Calu3 (cell line): ENCODE data around the gene SPTBN1. TPM values are rescaled to one million over a fixed set of nuclear protein-coding genes. Genes with fewer than 3 reads are reported as not detected.

Source experiments
- BruUV-seq: library from RNA; stranded (reverse); fragments of 400-500 nt; replicated peaks from 2 replicates; lab custom pipeline; 2021; lab: Mats Ljungman, UMichigan
- CTCF ChIA-PET: fragments of 300-600 bp; sonication (Branson Sonifier 250); formaldehyde crosslinking; loops from one replicate; lab custom pipeline; 2022; ENCODE audit warnings: antibody characterized with exemption; lab: Charles Lee
- DNase-seq: peaks from one replicate; pipeline ENCODE4 v3.0.0; 2022
- H3K27ac Mint-ChIP-seq: one replicate; pipeline ENCODE4 v1.8.0; 2022; ENCODE audit warnings: mixed read lengths; ENCODE audit not compliant: unreplicated experiment
- H3K27me3 Mint-ChIP-seq: one replicate; pipeline ENCODE4 v1.8.0; 2022; ENCODE audit warnings: mixed read lengths; ENCODE audit not compliant: unreplicated experiment
- H3K36me3 Mint-ChIP-seq: one replicate; pipeline ENCODE4 v1.8.0; 2022; ENCODE audit warnings: mild to moderate bottlenecking, moderate library complexity, mixed read lengths; ENCODE audit not compliant: insufficient read depth, unreplicated experiment
- H3K4me1 Mint-ChIP-seq: one replicate; pipeline ENCODE4 v1.8.0; 2022; ENCODE audit warnings: mild to moderate bottlenecking, low read depth, mixed read lengths; ENCODE audit not compliant: unreplicated experiment
- H3K4me3 Mint-ChIP-seq: one replicate; pipeline ENCODE4 v1.8.0; 2022; ENCODE audit warnings: mild to moderate bottlenecking, low read depth, moderate library complexity, mixed read lengths; ENCODE audit not compliant: unreplicated experiment
- H3K9me3 Mint-ChIP-seq: one replicate; pipeline ENCODE4 v1.8.0; 2022; ENCODE audit warnings: low read depth, mixed read lengths; ENCODE audit not compliant: unreplicated experiment
- intact Hi-C: fragments of 100-400 bp; cut with micrococcal nuclease; formaldehyde crosslinking; loops from one replicate; pipeline ENCODE4 v1.10.0; 2022; ENCODE audit not compliant: unreplicated experiment
- total RNA-seq: library from RNA; stranded (reverse); gene quantifications from 2 replicates; pipeline ENCODE4 v1.2.3, GENCODE V29; 2022
- TF ChIP-seq, protein P1 (sequence below): fragments of 200-600 bp; IDR thresholded peaks from one replicate; pipeline ENCODE4 v1.8.0; 2022; ENCODE audit warnings: antibody characterized with exemption; ENCODE audit not compliant: unreplicated experiment

The SPTBN1 gene
- total RNA-seq, 1 experiment from 2014 or later = 611 TPM

DNA sequence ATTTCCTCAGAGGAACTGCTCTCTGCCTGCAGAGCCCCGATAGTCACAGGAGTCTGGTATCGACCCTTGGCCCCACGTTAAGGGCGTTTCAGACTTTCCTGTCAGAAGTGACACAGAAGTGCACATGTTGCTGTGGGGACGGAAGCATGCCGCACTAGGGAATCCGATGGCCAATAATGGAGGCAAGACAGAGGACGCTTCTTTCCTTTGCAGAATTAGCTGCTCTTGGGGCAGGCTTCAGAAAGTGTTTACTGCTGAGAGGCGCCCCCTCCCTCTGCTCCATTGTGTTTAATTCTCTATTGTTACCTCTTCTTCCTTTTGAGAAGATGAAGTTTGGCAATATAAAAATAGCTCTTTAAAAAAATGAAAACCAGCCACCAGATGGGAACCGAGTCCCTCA, 148.7 kb downstream of the SPTBN1 start:
- intact Hi-C loops = no loop called here
- TF ChIP-seq, protein P1, sequence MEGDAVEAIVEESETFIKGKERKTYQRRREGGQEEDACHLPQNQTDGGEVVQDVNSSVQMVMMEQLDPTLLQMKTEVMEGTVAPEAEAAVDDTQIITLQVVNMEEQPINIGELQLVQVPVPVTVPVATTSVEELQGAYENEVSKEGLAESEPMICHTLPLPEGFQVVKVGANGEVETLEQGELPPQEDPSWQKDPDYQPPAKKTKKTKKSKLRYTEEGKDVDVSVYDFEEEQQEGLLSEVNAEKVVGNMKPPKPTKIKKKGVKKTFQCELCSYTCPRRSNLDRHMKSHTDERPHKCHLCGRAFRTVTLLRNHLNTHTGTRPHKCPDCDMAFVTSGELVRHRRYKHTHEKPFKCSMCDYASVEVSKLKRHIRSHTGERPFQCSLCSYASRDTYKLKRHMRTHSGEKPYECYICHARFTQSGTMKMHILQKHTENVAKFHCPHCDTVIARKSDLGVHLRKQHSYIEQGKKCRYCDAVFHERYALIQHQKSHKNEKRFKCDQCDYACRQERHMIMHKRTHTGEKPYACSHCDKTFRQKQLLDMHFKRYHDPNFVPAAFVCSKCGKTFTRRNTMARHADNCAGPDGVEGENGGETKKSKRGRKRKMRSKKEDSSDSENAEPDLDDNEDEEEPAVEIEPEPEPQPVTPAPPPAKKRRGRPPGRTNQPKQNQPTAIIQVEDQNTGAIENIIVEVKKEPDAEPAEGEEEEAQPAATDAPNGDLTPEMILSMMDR = no peak
- Mint-ChIP-seq H3K4me1 (peaks cover 92% of the 10 kb centered on the region), H3K4me3 (no peak overlapping the region), H3K27me3 (no peaks in the 10 kb centered on the region), H3K27ac (peak overlapping the region; percentile 30), H3K9me3 (peaks cover 3% of the 10 kb centered on the region), H3K36me3 (peaks cover 89% of the 10 kb centered on the region)
- BruUV-seq = no TSS peak
- DNase-seq = no peak
- CTCF ChIA-PET = interaction anchor here (1.1 to 1.3 kb wide), 2 partner anchors 9 kb away, joined by 3 to 4 read pairs; no protein-coding TSS in a partner anchor

DNA sequence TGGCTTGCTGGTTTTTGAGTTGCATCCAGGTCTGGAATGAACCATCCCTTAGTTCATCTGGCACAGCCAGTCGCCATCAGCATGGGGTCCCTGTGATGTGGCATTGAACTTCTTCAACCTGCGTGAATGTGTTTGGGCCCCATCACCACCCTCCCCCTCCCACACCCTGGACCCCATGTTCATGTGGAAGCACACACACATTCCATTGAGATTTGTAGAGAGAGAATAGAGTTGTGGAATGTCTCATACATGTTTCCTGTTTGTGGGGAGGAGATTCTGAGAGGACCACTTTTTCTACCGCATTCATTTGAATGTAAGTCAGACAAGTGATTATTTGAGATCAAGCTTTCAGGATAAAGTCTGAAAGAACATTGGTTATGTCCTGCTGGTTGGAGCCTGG, 149.7 kb downstream of the SPTBN1 start:
- Mint-ChIP-seq H3K4me3 (peak overlapping the region; percentile 23), H3K9me3 (peaks cover 3% of the 10 kb centered on the region), H3K4me1 (peaks cover 94% of the 10 kb centered on the region), H3K27ac (peak overlapping the region; percentile 40), H3K36me3 (peaks cover 87% of the 10 kb centered on the region), H3K27me3 (no peaks in the 10 kb centered on the region)
- TF ChIP-seq, protein P1 = no peak
- CTCF ChIA-PET = interaction anchor here (1.1 to 1.3 kb wide), 2 partner anchors 8 to 10 kb away, joined by 3 to 4 read pairs; no protein-coding TSS in a partner anchor
- no peak for DNase-seq
- BruUV-seq = no TSS peak
- intact Hi-C loops = no loop called here

DNA sequence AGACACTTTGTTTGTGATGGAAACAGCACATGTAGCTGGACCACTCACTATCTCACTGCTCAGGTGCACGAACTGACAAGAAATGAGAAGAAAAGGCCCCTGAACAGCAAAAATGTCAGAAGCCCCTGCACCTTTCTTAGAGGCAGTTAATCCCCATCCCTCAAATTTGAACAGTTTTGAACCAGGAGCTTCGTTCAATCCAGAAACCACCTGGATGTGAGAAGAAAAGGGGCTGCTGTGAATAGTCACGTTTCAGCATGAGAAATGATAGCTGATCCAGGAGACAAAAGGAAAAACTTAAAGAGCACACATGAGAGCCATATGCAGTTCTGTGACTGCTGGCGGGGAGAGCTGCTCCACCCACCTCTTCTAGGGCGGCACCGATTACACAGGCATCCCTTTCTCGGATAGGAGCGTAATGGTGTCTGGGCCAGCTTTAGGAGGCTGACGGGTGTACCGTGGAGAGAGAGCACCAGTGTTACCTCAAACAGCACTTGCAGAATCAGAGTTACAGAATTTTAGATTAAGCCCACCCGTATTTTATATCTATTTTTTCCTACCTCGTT, 150.3 kb downstream of the SPTBN1 start:
- no TSS peak for BruUV-seq
- peaks cover 3% of the 10 kb centered on the region for H3K9me3 Mint-ChIP-seq
- TF ChIP-seq, protein P1 = no peak
- no peak for DNase-seq
- H3K27me3 Mint-ChIP-seq = no peaks in the 10 kb centered on the region
- intact Hi-C loops = no loop called here
- CTCF ChIA-PET = interaction anchor here (0.9 kb wide), 1 partner anchor 10 kb away, joined by 3 read pairs; no protein-coding TSS in a partner anchor
- H3K27ac Mint-ChIP-seq = peak overlapping the region; percentile 40
- peaks cover 80% of the 10 kb centered on the region for H3K36me3 Mint-ChIP-seq
- no peak overlapping the region for H3K4me3 Mint-ChIP-seq
- H3K4me1 Mint-ChIP-seq = peaks cover 94% of the 10 kb centered on the region

DNA sequence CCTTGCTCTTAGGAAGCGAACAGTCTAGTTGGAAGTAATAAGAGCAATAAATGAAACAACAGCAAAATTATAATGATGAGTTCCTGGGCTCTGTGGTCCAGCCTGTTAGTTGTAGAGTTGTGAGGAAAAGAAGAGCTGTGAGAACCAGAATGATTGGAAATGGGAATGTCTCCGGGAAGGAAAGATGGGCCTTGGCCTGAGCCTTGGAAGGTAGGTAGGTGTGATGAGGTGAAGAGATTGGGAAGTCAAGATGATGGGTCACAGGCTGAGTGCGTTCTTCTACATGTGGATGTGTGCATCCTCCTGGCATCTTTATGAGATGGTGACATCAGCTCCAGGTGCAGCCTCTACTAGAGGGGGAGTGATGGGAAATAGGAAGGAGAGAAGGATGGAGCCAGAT, 152.1 kb downstream of the SPTBN1 start:
- no TSS peak for BruUV-seq
- Mint-ChIP-seq H3K4me3 (no peak overlapping the region), H3K36me3 (peaks cover 80% of the 10 kb centered on the region), H3K4me1 (peaks cover 94% of the 10 kb centered on the region), H3K9me3 (peaks cover 3% of the 10 kb centered on the region), H3K27me3 (no peaks in the 10 kb centered on the region), H3K27ac (peak overlapping the region; percentile 63)
- CTCF ChIA-PET = no interaction called here
- TF ChIP-seq, protein P1 = no peak
- intact Hi-C loops = no loop called here
- DNase-seq = no peak
